ENCODE measurements around the gene SLC17A9. TPM values are rescaled to one million over a fixed set of nuclear protein-coding genes. Genes with fewer than 3 reads are reported as not detected.
"Not testable (repeated sequence)": the region's sequence is repeated elsewhere in the genome, so short reads cannot be mapped to it uniquely, and the experiment has no call there.

SLC17A9 gene
- total RNA-seq, 1 experiment from 2014 or later, result not detected

DNA sequence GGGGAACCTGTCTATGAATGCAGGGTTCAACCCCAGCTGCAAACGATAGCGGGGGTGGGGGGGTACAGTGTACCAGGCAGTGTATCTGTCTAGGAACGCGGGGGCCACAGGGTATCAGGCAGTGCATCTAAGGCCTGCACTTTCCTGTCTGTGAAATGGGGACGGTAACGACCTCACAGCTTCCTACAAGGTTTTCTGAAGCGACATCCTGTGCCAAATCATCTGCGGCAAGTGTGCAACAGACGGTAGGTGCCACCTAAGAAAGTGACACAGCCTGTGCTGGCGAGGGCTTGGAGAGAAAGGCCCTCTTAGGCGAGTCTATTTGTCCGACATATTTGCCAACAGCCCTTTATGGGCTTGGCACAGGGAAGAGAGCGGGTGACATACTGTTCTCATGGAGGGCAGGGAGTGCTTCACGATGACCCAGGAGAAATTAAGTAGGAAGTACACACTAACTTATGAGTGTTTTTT, 30.0 kb upstream of the SLC17A9 start:
- Histone ChIP-seq H3K4me2 (ENCODE audit: low read length) (no peak overlapping the region), H3K27ac (ENCODE audit: low read length) (no peak overlapping the region), H3F3A (ENCODE audit: low read length, unreplicated experiment) (no peaks in the 10 kb centered on the region), H3K36me3 (ENCODE audit: low read depth, low read length) (0 out of 2 replicates have a peak, but pooled peaks cover 2% of the 10 kb centered on the region), H3K79me2 (ENCODE audit: low read length) (peaks cover 99% of the 10 kb centered on the region), H3K9me3 (ENCODE audit: low read length) (no peaks in the 10 kb centered on the region), H3K27me3 (ENCODE audit: low read length) (no peaks in the 10 kb centered on the region), H4K20me1 (ENCODE audit: low read length) (peaks cover 73% of the 10 kb centered on the region), H2AFZ (ENCODE audit: low read length) (no peak overlapping the region), H3K4me1 (ENCODE audit: insufficient read depth, low read length) (peaks cover 28% of the 10 kb centered on the region), H3K9me2 (replicated peaks; ENCODE audit: low read length) (no peaks in the 10 kb centered on the region), H3K4me3 (ENCODE audit: low read length) (no peak overlapping the region), H3K9ac (ENCODE audit: low read length) (no peak overlapping the region)
- no peak for DNase-seq
- no TSS peak for BruUV-seq (replicated peaks)
- CTCF ChIA-PET, result no interaction called here
- intact Hi-C loops (cut with micrococcal nuclease), result loop anchor here (10.0 kb wide), 1 partner anchor 98 kb away; no protein-coding TSS in a partner anchor
- POLR2A ChIA-PET (ENCODE audit: unreplicated experiment), result no interaction called here
- ATAC-seq, result no peak
- TF ChIP-seq EZH2phosphoT487 (IDR thresholded peaks at IDR 0.05; ENCODE audit: borderline replicate concordance, low read length) (no peak), EZH2 (IDR thresholded peaks at IDR 0.05; ENCODE audit: low read length, unreplicated experiment) (no peak)
- TF ChIP-seq, protein P1, sequence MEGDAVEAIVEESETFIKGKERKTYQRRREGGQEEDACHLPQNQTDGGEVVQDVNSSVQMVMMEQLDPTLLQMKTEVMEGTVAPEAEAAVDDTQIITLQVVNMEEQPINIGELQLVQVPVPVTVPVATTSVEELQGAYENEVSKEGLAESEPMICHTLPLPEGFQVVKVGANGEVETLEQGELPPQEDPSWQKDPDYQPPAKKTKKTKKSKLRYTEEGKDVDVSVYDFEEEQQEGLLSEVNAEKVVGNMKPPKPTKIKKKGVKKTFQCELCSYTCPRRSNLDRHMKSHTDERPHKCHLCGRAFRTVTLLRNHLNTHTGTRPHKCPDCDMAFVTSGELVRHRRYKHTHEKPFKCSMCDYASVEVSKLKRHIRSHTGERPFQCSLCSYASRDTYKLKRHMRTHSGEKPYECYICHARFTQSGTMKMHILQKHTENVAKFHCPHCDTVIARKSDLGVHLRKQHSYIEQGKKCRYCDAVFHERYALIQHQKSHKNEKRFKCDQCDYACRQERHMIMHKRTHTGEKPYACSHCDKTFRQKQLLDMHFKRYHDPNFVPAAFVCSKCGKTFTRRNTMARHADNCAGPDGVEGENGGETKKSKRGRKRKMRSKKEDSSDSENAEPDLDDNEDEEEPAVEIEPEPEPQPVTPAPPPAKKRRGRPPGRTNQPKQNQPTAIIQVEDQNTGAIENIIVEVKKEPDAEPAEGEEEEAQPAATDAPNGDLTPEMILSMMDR (conservative IDR thresholded peaks at IDR 0.05; ENCODE audit: low read depth, low read length), result no peak

DNA sequence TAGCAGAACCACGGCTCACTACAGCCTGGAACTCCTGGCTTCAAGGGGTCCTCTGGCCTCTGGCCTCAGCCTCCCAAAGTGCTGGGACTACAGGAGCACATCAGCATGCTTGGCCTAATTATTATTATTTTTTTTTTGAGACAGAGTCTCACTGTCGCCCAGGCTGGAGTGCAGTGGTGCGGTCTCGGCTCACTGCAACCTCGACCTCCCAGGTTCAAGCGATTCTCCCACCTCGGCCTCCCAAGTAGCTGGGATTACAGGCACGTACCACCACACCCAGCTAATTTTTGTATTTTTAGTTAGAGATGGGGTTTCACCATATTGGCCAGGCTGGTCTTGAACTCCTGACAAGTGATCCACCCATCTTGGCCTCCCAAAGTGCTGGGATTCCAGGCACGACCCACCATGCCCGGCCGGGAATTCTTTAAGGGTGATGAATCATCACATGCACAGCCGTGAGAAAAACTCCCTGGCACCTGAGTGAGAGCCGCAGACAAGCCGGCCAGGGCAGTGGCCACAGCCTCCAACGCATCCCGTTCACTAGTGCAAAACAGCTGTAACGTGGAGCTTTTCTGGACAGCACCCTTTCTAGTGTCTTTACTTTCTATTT, 29.3 kb upstream of the SLC17A9 start:
- Histone ChIP-seq H3K27ac (ENCODE audit: low read length) (peak overlapping the region; percentile 34; the same call in 1 of the 2 replicates), H4K20me1 (ENCODE audit: low read length) (peaks cover 68% of the 10 kb centered on the region), H3K4me2 (ENCODE audit: low read length) (peak overlapping the region; percentile 84), H3K9ac (ENCODE audit: low read length) (peak overlapping the region; percentile 98; the same call in 1 of the 2 replicates), H3K79me2 (ENCODE audit: low read length) (peaks cover 99% of the 10 kb centered on the region), H3K4me3 (ENCODE audit: low read length) (peak overlapping the region; percentile 80), H3K4me1 (ENCODE audit: insufficient read depth, low read length) (peaks cover 24% of the 10 kb centered on the region)
- H3K9me3 ChIP-seq (ENCODE audit: low read length); H2AFZ ChIP-seq (ENCODE audit: low read length); BruUV-seq (replicated peaks); H3F3A ChIP-seq (ENCODE audit: low read length, unreplicated experiment); H3K27me3 ChIP-seq (ENCODE audit: low read length); POLR2A ChIA-PET (ENCODE audit: unreplicated experiment); CTCF ChIA-PET; H3K36me3 ChIP-seq (ENCODE audit: low read depth, low read length); H3K9me2 ChIP-seq (replicated peaks; ENCODE audit: low read length): not testable (repeated sequence)
- ATAC-seq (peak; percentile 28), DNase-seq (peak; percentile 87)
- intact Hi-C loops (cut with micrococcal nuclease), result loop anchor here (10.0 kb wide), 1 partner anchor 98 kb away; no protein-coding TSS in a partner anchor

DNA sequence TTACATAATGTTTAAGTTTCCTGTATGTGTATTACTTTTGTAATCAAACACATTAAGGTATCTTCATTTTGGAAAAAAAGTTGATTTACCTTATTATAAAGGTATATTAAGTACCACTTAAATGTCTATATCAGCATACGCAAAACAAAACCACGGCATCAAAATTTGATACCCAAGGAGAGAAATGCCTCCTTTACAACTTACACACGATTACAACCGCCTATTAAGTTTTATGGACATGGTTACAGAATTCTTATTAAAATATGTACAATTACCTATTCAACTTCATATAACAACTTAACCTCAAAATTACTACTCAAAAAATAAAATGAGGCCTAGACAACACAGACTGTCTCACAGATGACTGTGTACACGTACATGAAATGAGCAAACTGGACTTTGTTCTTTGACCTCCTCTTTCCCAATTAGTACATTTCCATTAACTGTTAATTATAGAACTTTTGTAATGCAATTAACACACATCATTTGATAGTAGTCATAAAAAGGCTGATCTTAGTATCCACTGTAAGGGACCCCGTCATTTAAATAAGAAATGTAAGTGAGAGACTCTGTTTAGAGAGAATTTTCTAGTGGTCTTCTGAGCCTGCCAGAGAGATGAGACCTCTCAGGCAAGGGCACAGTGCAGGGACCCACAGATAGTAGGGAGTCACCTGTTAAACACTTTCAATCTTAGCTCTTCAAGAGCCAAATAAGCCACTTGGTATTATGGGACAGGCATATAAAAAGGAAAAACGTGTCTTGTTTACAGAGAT, 28.7 kb upstream of the SLC17A9 start:
- Histone ChIP-seq H3K9ac (ENCODE audit: low read length) (peak overlapping the region; percentile 98), H3K27ac (ENCODE audit: low read length) (peak overlapping the region; percentile 34; the same call in 1 of the 2 replicates), H3K4me1 (ENCODE audit: insufficient read depth, low read length) (peaks cover 27% of the 10 kb centered on the region), H3F3A (ENCODE audit: low read length, unreplicated experiment) (no peaks in the 10 kb centered on the region), H3K9me3 (ENCODE audit: low read length) (no peaks in the 10 kb centered on the region), H3K4me3 (ENCODE audit: low read length) (peak overlapping the region; percentile 80), H4K20me1 (ENCODE audit: low read length) (peaks cover 65% of the 10 kb centered on the region), H3K27me3 (ENCODE audit: low read length) (no peaks in the 10 kb centered on the region), H3K4me2 (ENCODE audit: low read length) (peak overlapping the region; percentile 84), H3K36me3 (ENCODE audit: low read depth, low read length) (0 out of 2 replicates have a peak, but pooled peaks cover 3% of the 10 kb centered on the region), H3K79me2 (ENCODE audit: low read length) (peaks cover 99% of the 10 kb centered on the region), H3K9me2 (replicated peaks; ENCODE audit: low read length) (no peaks in the 10 kb centered on the region), H2AFZ (ENCODE audit: low read length) (no peak overlapping the region)
- CTCF ChIA-PET, result interaction anchor here (0.7 kb wide), 1 partner anchor 101 kb away, joined by 3 read pairs; no protein-coding TSS in a partner anchor
- no peak for DNase-seq
- ATAC-seq, result no peak
- POLR2A ChIA-PET (ENCODE audit: unreplicated experiment), result no interaction called here
- intact Hi-C loops (cut with micrococcal nuclease), result loop anchor here (2.0 to 10.0 kb wide), 2 partner anchors 23 to 99 kb away; no protein-coding TSS in a partner anchor
- TSS peak; percentile 43 for BruUV-seq (replicated peaks)
- no peak for TF ChIP-seq EZH2 (IDR thresholded peaks at IDR 0.05; ENCODE audit: low read length, unreplicated experiment)
- TF ChIP-seq, protein P1 (conservative IDR thresholded peaks at IDR 0.05; ENCODE audit: low read depth, low read length), result no peak
- no peak for TF ChIP-seq EZH2phosphoT487 (IDR thresholded peaks at IDR 0.05; ENCODE audit: borderline replicate concordance, low read length)
